Right atrium auricular region (tissue), 2 donors: ENCODE measurements around the gene WDPCP. TPM values are rescaled to one million over a fixed set of nuclear protein-coding genes. Genes with fewer than 3 reads are reported as not detected.

Source experiments
- DNase-seq: peaks from one replicate; pipeline ENCODE4 v3.0.0-alpha.2; 2019; ENCODE audit warnings: low spot score
- H3K27ac ChIP-seq, 2 donors: fragments of 200-600 bp; sonication (generic); 1 replicate in 1 of 2; 2 replicates in 1 of 2; pipeline ENCODE4 v1.5.1; 2016 to 2019
- H3K27me3 ChIP-seq, 2 donors: fragments of 200-600 bp; sonication (generic); one replicate each; pipeline versions ENCODE4 v1.5.1 to v1.6.0; 2017 to 2019
- H3K36me3 ChIP-seq: fragments of 200-600 bp; sonication (generic); one replicate; pipeline ENCODE4 v1.5.1; 2016
- H3K4me1 ChIP-seq, 2 donors: fragments of 200-600 bp; sonication (generic); one replicate each; pipeline versions ENCODE4 v1.5.1 to v1.6.0; 2017 to 2019
- H3K4me3 ChIP-seq, 2 donors: fragments of 200-600 bp; sonication (generic); 1 replicate in 1 of 2; 2 replicates in 1 of 2; pipeline ENCODE4 v1.5.1; 2017 to 2019; ENCODE audit warnings: mild to moderate bottlenecking in 1 of 2, moderate library complexity in 1 of 2
- H3K9me3 ChIP-seq, 2 donors: fragments of 200-600 bp; sonication (generic); one replicate each; pipeline ENCODE4 v1.5.1; 2019
- CTCF ChIP-seq, 2 donors: fragments of 200-600 bp; sonication (generic); IDR thresholded peaks; one replicate each; pipeline ENCODE4 v1.5.1; 2019; ENCODE audit warnings: antibody characterized with exemption in 2 of 2
- total RNA-seq, 2 donors: library from RNA; depleted of rRNA; stranded (reverse); fragments of >200 nt; gene quantifications; one replicate each; pipeline ENCODE4 v1.1.0, GENCODE V29; 2016

WDPCP gene
- total RNA-seq, 2 donors from 2014 or later = 8.7 to 12.6 TPM

- Histone ChIP-seq H3K27me3 (no peaks in the 10 kb centered on the region), H3K4me3 (no peak overlapping the region), H3K9me3 (peaks cover 0 to 4% of the 10 kb centered on the region in 2 donors), H3K27ac (no peak overlapping the region), H3K4me1 (no peaks in the 10 kb centered on the region), H3K36me3 (no peaks in the 10 kb centered on the region)
- TF ChIP-seq CTCF (IDR thresholded peaks at IDR 0.05) = no peak
- no peak for DNase-seq
These were observed 153.2 kb downstream of the WDPCP start for GRCh38 chr2:63435070-63435469.

DNA sequence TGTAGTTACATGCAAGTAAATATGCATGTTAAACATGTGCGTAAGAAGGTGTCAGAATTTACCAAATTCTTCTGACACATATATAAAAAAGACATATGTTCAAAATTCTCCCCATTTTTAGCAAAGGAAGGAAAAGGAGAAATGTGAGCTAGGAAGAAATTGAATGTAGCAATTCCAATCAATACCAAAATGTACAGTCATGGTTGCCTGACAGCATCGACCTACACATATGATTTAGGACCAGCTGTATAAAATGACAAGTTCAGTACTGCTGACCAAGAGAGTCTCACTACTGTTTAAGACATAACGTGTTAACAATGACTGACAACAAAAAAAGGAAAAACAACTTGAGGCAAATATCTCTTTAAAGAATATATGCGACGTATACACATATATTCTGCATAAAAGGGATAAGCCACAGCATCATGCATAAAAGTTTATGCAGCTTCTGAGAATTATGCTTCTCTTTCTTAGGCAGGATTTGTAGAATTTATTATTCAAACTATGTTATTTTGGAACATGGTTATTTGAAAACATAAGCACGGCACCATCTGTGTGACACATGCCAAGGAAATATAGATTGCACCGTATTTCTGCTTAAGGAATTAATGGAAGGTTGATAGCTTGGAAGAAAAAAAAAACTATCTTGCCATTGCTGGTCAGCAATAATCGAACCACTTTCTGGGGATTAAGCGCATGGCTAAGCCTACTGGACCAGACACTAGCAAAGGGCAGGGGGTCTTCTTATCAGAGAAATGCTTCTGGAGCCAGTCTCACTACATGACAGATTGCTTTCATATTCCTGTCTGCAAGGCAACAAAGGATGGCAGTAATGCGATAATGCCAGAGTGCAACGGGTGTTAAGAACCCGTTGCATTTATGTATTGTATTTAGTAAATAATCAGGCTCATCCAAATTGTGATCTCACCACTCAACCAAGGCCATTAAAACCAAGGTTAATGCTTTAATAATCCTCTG, 154.0 kb downstream of the WDPCP start:
- no peak overlapping the region for H3K27ac ChIP-seq
- no peak overlapping the region for H3K4me3 ChIP-seq
- no peaks in the 10 kb centered on the region for H3K4me1 ChIP-seq
- H3K36me3 ChIP-seq = no peaks in the 10 kb centered on the region
- peaks cover 0 to 4% of the 10 kb centered on the region in 2 donors for H3K9me3 ChIP-seq
- TF ChIP-seq CTCF (IDR thresholded peaks at IDR 0.05) = no peak
- no peaks in the 10 kb centered on the region for H3K27me3 ChIP-seq
- DNase-seq = no peak

- no peak for TF ChIP-seq CTCF (IDR thresholded peaks at IDR 0.05)
- Histone ChIP-seq H3K36me3 (no peaks in the 10 kb centered on the region), H3K4me3 (no peak overlapping the region), H3K9me3 (peaks cover 0 to 4% of the 10 kb centered on the region in 2 donors), H3K4me1 (no peaks in the 10 kb centered on the region), H3K27me3 (no peaks in the 10 kb centered on the region), H3K27ac (no peak overlapping the region)
- DNase-seq = no peak
These were observed 155.9 kb downstream of the WDPCP start for GRCh38 chr2:63432373-63432772.

- TF ChIP-seq CTCF (IDR thresholded peaks at IDR 0.05) = no peak
- H3K4me1 ChIP-seq = no peaks in the 10 kb centered on the region
- no peak overlapping the region for H3K4me3 ChIP-seq
- DNase-seq = no peak
- H3K9me3 ChIP-seq = peaks cover 0 to 6% of the 10 kb centered on the region in 2 donors
- H3K36me3 ChIP-seq = no peaks in the 10 kb centered on the region
- H3K27ac ChIP-seq = no peak overlapping the region
- no peaks in the 10 kb centered on the region for H3K27me3 ChIP-seq
These were observed 162.7 kb downstream of the WDPCP start for GRCh38 chr2:63425606-63426005.

DNA sequence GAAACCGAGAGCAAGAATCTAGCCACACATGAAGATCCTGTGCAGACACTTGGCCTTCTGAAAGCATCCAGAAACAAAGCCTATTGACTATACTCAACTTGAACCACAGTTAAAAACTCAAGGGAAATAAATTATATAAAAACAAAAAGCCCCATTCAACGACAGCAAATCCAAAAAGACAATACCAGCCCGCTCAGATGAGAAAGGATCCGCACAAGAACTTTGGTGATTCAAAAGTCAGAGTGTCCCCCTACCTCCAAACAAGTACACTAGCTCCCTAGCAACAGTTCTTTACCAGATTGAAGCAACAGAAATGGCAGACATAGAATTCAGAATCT, 163.2 kb downstream of the WDPCP start:
- no peak for DNase-seq
- Histone ChIP-seq H3K36me3 (no peaks in the 10 kb centered on the region), H3K4me3 (no peak overlapping the region), H3K27ac (no peak overlapping the region), H3K27me3 (no peaks in the 10 kb centered on the region), H3K9me3 (peaks cover 0 to 6% of the 10 kb centered on the region in 2 donors), H3K4me1 (no peaks in the 10 kb centered on the region)
- TF ChIP-seq CTCF (IDR thresholded peaks at IDR 0.05) = no peak
